ENCODE results near the gene SLC35A3.
"Not testable (repeated sequence)": the region's sequence is repeated elsewhere in the genome, so short reads cannot be mapped to it uniquely, and the experiment has no call there.

The SLC35A3 gene

DNA sequence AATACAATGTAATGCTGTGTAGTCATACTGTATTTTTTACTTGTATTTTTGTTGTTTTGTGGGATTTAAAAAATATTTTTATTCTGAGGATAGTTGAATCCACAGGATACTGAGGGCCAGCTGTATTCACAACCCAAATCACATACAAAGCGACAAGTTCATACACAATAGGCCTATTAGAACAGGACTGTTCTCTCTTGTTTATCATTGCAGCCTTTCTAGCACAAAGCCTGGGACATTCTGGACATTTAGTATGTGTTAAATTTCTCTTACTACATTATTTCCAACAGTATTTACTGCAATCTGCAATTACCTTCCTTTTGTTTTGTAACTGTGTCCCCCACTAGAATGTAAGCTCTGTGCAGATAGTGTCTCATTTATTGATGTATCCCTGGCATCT, 65.4 kb downstream of the SLC35A3 start:
- DNase-seq (ENCODE audit: low read depth, low spot score) = no peak

GRCh38 chr1:100036718-100037655, 67.2 kb downstream of the SLC35A3 start:
- DNase-seq (ENCODE audit: low read depth, low spot score) = no peak

DNA sequence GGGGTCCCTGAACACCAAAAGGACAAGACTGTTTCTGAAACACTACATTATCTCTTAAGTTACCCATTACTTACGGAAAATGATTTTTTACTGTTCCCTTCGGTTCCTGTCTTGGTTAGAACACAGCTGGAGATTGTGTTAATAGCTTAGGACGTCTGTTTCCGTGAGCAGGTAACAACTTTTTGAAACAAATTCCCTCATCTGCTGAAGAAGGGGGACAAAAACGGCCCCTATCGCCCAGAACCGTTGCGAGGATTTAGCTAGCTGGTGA, 67.8 kb downstream of the SLC35A3 start:
- no peak for DNase-seq (ENCODE audit: low read depth, low spot score)

GRCh38 chr1:100037927-100038659, 68.3 kb downstream of the SLC35A3 start:
- peak; percentile 76 for DNase-seq (ENCODE audit: low read depth, low spot score)

DNA sequence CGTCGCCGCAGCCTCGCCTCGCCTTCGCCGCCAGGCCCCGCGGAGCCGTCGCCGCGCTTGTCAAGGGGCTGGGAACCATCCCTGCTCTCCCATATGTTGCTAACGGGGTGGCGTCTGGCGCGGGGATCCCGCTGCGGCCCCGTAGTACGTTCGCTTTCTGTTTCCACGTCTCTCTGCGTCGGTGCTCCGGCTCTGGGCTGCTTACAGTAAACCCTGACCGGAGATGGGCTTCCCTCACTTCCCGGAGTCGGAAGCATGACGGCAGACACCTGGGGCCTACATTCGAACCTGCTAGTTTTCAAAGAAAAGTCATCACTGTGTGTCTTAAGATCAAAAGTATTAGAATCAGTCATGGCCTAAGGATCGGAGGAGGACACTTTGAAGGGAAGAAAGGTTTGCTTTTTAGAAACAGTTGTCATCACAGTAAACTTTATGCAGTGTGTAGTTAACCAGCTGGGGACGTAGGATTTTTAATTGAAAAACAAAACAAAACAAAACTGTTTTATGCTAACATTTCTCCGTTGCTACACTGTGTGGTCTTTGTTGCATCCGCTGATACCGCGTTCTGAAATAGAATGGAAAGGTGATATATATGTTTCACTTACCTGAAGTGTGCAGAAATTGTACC, 69.0 kb downstream of the SLC35A3 start:
- DNase-seq (ENCODE audit: low read depth, low spot score) = peak; percentile 53

DNA sequence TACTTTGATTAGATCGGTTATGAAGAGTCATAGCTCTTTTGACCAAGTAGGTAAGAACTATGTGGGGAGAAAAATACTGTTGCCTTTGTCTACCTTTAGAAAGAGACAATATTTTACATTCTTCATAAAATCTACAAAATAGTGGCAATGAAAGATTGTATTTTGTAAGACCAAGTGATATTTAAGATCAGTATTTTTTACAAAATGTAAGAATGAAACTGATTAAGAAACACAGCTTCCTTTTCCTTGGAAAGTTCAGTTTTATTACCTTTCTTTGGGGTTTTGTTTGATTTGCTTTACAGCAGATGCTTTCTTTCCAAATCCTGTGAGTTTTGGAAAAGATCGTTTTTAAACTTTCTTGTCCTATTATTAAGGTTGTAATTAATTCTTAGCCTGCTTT, 69.8 kb downstream of the SLC35A3 start:
- DNase-seq (ENCODE audit: low read depth, low spot score) = no peak

GRCh38 chr1:100045206-100045605, 75.4 kb downstream of the SLC35A3 start:
- no peak for DNase-seq (ENCODE audit: low read depth, low spot score)

- DNase-seq (ENCODE audit: low read depth, low spot score) = not testable (repeated sequence)
Measured at GRCh38 chr1:100047235-100047708, 77.5 kb downstream of the SLC35A3 start.

DNA sequence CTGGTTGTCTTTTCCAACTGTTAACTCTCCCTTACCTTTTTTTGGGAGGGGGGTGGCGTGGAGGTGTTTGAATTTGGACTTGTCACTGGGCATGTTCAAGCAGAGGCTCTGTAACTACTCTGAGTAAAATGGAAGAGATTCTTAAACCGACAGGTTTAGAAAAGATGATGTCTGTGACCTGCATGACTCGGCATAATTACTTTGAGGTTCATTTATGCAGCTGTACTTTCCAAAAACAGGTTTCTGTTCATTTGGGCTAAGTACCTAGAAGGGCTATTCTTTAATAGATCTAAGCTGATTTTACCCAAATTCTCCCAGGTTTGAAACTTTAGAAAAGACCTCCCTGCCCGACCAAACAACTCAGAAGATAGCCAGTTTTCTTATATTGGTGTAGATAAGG, 80.3 kb downstream of the SLC35A3 start:
- no peak for DNase-seq (ENCODE audit: low read depth, low spot score)

DNA sequence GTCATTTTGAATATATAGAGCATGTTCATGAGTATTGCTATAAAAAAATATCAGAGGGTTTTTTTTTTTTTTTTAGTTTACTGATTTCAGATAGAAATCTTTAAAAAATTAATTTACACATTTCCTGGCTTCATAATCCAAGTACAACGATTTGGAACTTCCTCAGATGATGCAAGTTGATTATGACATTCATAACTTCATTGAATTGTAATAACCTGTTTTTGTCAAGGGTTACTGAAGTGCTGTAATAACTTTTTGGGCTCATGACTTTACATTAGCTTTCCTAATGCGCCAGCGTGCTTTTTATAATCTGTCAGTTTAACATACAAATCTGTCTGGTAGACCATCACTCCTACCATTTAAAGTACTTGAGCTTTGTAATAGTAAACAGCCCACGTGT, 81.6 kb downstream of the SLC35A3 start:
- DNase-seq (ENCODE audit: low read depth, low spot score) = no peak

- DNase-seq (ENCODE audit: low read depth, low spot score) = no peak
Measured at GRCh38 chr1:100051893-100052292, 82.1 kb downstream of the SLC35A3 start.

DNA sequence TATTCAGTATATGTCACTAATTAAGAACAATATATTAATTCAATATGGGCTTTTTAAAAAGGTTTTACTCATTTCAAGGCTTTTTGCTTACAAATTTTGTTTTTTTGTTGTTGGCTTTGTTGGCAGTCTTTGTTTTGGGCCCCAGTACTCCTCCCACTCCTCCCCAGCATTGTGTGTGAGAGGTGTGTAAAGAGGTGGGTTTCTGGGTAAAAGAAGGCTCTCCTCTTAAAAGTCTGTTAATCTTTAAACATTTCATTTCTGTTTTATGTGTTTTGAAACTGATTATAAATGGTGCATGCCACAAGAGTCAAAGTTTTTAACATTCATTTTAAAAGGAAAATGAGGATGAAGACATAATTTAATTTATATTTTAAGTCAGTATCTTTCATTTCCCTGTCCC, 83.3 kb downstream of the SLC35A3 start:
- no peak for DNase-seq (ENCODE audit: low read depth, low spot score)

DNA sequence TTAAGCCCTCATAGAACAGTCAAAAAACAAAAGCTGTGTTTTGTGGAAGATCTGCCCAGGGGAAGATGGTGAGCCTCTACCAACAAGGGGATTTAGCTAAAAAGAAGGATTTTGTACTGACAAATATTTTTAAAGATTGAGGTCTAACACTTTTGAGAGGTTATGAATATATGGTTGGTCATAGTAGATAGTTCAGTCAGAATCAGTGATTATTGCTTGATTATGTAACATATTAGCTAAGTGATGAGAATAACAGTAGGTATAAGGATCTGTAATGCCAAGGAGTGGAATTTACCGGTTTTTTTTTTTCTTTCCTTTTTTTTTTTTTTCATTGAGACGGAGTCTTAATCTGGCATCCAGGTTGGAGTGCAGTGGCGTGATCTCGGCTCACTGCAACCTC, 83.9 kb downstream of the SLC35A3 start:
- no peak for DNase-seq (ENCODE audit: low read depth, low spot score)

DNA sequence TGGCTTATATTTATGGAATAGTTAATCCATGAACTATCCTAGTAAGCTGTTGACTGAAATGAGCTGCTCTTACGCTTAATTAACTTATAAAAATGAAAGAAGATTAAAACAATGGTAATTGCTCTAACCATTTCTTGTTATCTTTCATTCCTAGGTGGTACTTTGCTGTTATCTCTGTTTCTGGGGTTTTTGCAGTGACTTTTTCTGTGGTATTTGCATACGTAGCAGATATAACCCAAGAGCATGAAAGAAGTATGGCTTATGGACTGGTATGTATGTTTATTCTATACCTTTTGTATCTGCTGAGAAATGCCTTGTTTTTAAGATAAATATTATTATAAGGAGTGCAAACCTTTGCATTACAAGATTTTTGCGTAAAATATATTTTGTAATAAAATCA, 91.9 kb downstream of the SLC35A3 start:
- DNase-seq (ENCODE audit: low read depth, low spot score) = no peak

DNA sequence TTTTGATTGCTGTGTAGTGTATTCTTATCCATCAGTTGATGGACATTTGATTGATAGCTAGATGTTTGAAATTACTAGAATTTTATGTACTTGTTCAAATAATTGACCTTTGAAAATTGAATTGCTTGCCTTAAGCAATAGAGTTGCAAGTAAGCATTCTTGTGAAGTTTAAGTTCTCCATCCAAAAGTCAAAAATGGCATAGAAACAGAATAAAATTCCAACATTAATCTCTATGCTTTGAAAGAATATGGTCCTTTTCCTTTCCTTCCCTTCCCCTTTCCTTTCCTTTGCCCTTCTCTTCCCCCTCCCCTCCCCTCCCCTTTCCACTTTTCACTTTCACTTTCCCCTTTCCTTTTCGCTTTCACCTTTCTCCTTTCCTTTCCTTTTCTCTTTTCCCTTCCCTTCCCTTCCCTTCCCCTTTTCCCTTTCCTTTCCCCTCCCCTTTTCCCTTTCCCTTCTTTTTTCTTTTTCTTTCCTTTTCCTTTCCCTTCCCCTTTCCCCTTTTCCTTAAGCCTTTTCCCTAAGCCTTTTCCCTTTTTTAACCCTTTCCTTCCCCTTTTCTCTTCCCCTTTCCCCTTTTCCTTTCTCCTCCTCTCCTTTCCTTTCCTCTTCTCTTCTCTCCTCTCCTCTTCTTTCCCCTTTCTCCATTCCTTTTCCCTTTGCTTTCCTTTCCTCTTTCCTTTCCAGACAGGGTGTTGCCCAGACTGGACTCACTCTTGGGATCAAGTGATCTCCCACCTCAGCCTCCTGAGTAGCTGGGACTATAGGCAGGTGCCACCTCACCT, 95.6 kb downstream of the SLC35A3 start:
- no peak for DNase-seq (ENCODE audit: low read depth, low spot score)

DNA sequence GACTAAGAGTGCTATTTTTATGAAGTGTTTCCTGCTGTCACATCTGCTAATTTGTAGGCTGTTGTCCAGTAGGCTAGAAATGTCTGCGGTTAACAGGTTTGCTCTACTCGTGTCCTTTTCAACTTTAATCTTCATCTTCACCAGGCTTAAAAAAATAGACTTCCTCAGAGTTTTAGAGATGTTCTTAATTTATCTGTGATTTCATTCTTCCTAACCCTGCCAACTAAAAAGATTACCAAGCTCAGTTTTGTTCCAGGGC, 96.1 kb downstream of the SLC35A3 start:
- DNase-seq (ENCODE audit: low read depth, low spot score) = no peak

DNA sequence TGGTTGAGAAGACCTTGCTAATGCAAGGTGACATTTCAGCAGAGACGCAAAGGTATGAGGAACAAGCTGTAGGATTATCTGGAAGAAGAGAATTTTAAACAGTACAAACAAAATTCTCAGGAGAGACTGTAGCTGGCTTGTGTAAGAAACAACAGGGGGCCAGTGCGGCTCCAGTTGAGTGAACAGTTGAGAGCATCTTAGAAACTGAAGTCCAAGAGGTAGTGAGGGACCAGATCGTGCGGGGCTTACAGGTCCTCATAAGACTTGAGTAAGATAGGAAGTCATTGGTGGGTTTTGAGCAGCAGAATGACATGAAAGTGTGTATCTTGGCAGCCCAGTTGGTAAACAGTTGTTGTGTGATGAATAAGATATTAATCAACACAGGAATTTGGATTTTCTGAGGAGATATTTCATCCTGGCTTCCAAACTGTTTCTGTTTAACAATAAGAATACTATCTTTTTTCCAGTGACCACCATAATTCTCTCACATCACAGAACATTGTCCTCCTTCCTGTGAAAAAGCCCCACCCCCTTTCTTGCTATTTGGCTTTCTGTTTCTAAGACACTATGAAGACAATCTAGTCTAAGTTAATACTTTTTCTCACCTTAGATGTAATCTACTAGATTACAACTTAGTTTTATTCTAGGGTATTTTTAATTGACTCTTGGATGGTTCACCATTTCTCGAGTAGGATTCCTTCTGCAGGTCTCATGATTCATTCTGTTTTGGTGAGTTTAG, 100.6 kb downstream of the SLC35A3 start:
- DNase-seq (ENCODE audit: low read depth, low spot score) = no peak

DNA sequence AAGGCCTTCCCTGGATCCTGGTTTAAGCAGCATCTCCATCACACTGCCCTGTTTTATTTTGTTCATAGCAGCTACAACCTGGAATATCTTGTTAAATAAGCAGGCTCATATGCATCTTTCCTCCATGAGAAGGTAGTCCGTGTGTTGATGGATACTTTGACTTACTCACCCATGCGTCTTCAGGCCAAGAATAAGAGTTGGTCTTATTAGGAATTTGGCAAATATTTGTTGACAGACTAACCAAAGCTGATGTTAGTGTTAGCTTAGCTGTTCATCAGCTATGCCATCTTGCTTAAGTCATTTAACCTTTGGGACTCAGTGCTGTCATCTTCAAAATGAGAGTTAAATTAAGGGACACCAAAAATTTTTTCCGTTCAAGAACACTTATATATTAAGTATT, 103.7 kb downstream of the SLC35A3 start:
- DNase-seq (ENCODE audit: low read depth, low spot score) = no peak

- DNase-seq (ENCODE audit: low read depth, low spot score) = no peak
Measured at GRCh38 chr1:100074604-100075395, 105.0 kb downstream of the SLC35A3 start.

DNA sequence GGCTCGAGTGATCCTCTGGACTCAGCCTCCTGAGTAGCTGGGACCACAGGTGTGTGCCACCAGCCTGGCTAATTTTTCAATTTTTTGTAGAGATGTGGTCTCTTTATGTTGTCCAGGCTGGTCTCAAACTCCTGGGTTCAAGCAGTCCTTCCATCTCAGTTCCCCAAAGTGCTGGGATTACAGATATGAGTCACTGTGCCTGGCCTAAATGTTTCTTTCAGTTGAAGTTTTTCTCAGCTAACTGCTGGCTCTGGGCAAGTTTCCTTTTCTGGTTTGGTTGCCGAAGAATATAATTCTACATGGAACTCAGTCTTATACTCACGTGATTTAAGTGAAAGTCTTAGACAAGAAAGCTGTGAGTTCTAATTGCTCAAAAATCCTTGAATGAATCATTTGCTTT, 106.0 kb downstream of the SLC35A3 start:
- DNase-seq (ENCODE audit: low read depth, low spot score) = no peak

DNA sequence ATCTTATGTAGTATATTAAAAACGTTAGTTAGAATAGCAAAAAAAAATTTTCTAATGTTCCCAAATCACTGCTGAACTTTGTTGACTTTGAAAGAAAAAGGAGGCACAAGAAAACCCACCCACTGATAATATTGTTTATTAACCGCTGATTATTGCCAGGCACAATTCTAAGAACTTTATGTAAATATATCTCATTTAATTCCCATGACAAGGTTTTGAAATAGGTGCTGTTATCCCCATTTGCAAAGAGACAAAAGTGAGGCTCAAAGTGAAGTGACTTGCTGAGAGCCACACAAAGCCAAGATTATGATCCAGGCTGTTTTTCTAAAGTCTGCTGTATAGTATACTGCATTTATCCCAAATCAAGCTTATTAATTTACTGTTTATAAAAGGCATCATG, 106.5 kb downstream of the SLC35A3 start:
- DNase-seq (ENCODE audit: low read depth, low spot score) = no peak

All from activated CD4-positive, CD25-positive, alpha-beta regulatory T cell treated with anti-CD3 and anti-CD28 coated beads, Interleukin-2, amount 50 U/mL, for 16 hours (primary cell).